HL-60 (cell line): ENCODE measurements around the gene PSMA3.

Experiments used
- CTCF ChIP-seq: IDR thresholded peaks from one replicate; pipeline ENCODE4 v1.5.1; 2011; ENCODE audit warnings: low read length, control low read depth, inconsistent platforms; ENCODE audit not compliant: insufficient read depth
- GABPA ChIP-seq: IDR thresholded peaks from 2 replicates; pipeline ENCODE4 v1.6.1; 2012; ENCODE audit warnings: low read depth
- POLR2AphosphoS5 ChIP-seq: IDR thresholded peaks from 2 replicates; pipeline ENCODE4 v1.6.1; 2012; ENCODE audit warnings: low read depth
- SPI1 ChIP-seq: IDR thresholded peaks from 2 replicates; pipeline ENCODE4 v1.6.1; 2012; ENCODE audit warnings: low read depth, mild to moderate bottlenecking, borderline replicate concordance
- TF ChIP-seq, protein P1 (sequence below): IDR thresholded peaks from 2 replicates; pipeline ENCODE4 v1.6.1; 2012; ENCODE audit warnings: low read depth; ENCODE audit not compliant: insufficient replicate concordance

DNA sequence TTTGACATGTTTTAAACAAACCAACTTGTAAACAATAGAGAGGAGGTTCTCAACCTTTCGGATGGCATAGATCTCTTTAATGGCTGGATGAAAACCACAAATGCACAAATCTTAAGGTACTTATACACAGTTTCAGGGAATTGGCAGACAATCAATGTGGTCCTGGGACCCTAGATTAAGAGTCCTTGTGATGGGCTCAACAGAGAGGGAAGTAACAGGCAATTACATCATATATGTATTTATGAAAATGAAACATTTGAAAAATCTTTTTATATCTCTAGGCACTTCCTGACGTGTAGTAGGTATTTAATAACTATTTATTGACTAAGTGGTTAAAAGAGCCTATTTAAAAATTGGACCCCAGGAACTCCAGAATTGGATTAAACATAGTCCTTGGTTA is 43.8 kb upstream of the PSMA3 start:
- TF ChIP-seq CTCF (no peak), GABPA (no peak), POLR2AphosphoS5 (no peak), SPI1 (no peak)
- TF ChIP-seq, protein P1, sequence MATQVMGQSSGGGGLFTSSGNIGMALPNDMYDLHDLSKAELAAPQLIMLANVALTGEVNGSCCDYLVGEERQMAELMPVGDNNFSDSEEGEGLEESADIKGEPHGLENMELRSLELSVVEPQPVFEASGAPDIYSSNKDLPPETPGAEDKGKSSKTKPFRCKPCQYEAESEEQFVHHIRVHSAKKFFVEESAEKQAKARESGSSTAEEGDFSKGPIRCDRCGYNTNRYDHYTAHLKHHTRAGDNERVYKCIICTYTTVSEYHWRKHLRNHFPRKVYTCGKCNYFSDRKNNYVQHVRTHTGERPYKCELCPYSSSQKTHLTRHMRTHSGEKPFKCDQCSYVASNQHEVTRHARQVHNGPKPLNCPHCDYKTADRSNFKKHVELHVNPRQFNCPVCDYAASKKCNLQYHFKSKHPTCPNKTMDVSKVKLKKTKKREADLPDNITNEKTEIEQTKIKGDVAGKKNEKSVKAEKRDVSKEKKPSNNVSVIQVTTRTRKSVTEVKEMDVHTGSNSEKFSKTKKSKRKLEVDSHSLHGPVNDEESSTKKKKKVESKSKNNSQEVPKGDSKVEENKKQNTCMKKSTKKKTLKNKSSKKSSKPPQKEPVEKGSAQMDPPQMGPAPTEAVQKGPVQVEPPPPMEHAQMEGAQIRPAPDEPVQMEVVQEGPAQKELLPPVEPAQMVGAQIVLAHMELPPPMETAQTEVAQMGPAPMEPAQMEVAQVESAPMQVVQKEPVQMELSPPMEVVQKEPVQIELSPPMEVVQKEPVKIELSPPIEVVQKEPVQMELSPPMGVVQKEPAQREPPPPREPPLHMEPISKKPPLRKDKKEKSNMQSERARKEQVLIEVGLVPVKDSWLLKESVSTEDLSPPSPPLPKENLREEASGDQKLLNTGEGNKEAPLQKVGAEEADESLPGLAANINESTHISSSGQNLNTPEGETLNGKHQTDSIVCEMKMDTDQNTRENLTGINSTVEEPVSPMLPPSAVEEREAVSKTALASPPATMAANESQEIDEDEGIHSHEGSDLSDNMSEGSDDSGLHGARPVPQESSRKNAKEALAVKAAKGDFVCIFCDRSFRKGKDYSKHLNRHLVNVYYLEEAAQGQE, result no peak
